ENCODE results near the gene NOG.

The NOG gene

DNA sequence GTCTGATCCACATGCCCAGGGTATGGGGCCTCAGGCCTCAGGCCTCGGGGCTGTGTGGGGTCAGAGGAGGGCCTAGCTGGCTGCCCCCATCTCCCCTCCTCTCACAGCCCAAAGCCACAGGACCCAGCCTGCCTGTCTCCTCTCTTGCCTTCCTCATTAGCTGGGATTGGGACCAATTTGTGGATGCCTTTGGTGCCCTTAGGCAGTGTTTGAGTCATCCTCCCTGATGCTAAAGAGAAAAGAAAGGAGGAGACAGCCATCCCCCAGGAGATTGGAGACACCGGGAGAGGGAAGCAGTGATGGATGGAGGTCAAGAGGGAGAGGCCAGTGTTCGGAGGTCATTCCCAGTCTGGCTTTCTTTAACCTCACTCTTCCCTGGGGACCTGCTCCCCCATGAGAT lies 23.3 kb upstream of the NOG start:
- TF ChIP-seq, protein P1, sequence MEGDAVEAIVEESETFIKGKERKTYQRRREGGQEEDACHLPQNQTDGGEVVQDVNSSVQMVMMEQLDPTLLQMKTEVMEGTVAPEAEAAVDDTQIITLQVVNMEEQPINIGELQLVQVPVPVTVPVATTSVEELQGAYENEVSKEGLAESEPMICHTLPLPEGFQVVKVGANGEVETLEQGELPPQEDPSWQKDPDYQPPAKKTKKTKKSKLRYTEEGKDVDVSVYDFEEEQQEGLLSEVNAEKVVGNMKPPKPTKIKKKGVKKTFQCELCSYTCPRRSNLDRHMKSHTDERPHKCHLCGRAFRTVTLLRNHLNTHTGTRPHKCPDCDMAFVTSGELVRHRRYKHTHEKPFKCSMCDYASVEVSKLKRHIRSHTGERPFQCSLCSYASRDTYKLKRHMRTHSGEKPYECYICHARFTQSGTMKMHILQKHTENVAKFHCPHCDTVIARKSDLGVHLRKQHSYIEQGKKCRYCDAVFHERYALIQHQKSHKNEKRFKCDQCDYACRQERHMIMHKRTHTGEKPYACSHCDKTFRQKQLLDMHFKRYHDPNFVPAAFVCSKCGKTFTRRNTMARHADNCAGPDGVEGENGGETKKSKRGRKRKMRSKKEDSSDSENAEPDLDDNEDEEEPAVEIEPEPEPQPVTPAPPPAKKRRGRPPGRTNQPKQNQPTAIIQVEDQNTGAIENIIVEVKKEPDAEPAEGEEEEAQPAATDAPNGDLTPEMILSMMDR (IDR thresholded peaks at IDR 0.05; ENCODE audit: borderline replicate concordance, insufficient read depth, low read depth, low read length), result no peak
- no peak overlapping the region for H3K4me3 ChIP-seq (ENCODE audit: low read depth, low read length)

DNA sequence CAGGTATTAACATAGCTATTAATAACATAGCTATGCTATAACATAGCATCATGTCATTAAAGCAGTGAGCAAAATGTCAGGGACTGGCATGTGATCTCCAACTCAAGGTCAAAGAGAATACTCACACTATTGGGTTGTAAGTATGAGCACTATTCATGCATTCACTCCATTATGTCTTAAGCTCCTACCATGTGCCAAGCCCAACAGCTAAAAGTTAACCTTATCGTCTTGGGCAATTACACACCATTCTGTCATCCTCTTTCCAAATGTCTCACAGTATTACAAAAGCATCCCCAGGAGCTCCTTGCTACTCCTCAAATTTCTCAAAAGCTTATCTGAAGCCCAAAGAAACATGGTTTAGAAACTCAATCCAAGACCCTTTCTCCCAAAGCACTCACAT lies 22.0 kb upstream of the NOG start:
- H3K4me3 ChIP-seq (ENCODE audit: low read depth, low read length), result no peak overlapping the region
- TF ChIP-seq, protein P1 (IDR thresholded peaks at IDR 0.05; ENCODE audit: borderline replicate concordance, insufficient read depth, low read depth, low read length), result no peak

DNA sequence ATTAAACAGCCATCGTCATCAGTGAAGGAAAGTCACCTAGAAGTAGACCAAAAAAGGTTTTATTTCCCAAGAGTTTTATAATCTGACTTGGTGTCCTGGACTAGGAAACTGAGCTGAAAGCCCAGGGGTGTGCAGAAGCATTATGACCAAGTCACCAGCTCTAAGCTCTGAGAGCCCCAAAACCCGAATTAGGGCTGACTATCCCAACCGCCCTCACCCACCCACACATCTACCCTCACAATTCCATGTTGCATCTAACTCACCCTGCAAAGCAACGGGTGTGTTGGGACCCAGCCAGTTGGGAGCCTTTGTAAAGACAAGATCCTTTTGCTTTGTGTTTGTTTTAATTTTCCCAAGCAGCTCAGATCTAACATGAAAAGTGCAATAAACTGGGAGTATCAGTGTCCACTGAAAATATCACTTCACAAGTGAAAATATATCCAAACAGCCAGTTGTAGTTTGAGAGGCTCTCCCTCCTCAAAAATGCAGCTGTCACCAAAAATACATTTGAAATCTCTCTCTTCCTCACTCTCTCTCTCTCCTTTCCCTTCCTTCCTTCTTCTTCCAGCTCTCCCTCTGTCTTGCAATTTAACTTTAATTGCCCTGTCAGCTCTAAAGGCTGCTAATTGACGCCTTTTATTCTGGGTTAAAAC lies 16.2 kb upstream of the NOG start:
- H3K4me3 ChIP-seq (ENCODE audit: low read depth, low read length), result no peak overlapping the region
- TF ChIP-seq, protein P1 (IDR thresholded peaks at IDR 0.05; ENCODE audit: borderline replicate concordance, insufficient read depth, low read depth, low read length), result no peak

DNA sequence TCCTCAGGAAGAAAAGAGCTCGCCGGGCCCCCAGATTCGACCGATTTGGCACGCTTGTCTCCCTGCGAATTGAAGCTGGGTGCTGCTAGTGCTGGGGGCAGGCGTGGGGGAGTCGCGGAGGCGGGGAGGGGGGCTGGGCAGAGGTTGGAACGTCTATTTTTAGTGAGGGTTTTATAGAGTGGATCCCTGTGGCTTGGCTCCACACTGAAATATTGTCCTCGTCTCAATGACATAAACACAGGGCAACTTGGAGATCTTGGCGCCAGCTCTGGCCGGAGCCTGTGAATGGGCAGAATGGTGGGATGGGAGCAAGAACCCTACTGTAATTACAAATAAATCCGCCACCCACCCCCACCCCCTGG lies 15.7 kb upstream of the NOG start:
- no peak overlapping the region for H3K4me3 ChIP-seq (ENCODE audit: low read depth, low read length)

DNA sequence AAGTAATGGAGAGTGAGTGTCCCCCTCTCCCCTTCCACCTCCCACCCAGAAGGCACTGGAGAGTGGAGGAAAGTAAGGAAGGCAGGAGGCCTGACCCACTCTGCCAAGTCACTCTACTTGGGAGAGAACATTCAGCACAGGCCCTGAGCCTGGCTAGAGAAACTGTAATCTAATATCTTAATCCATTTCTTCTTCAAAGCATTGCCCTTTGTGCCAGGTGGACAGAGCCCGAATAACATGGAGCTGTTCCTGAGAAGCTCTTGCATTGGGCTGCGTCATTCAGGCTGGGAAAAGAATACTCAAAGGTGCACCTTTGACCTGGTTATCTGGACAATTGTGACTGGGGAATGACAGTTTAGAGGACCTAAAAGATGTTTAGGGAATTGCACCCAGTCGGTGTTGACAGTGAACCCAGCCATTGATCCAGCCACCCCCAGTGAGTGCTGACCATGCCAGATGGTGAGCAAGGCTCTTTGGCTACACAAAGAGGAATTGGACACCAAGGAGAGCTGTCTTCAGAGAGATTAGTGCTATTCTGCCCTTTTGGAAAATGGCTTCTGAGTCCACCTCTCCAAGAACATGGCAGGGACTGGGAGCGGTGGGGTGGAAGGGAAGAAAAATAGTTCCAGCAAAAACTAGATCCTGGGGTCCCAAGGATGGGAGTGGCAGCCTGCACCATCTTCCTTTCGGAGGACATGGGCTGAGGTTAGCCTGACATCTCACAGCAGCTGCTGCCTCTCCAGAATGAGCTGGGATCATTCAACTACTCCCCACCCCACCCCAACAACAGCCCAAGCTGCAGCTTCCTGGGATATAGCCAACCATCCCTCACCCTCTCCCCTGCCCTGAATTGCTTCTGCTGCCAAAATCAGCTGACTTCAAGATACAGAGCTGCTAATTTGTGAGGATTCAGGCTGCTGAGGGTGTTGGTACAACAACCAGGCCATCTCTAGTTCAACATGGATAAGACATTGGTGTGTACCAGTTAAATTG lies 11.6 kb upstream of the NOG start:
- no peak overlapping the region for H3K4me3 ChIP-seq (ENCODE audit: low read depth, low read length)
- TF ChIP-seq, protein P1 (IDR thresholded peaks at IDR 0.05; ENCODE audit: borderline replicate concordance, insufficient read depth, low read depth, low read length), result no peak

More for the DNA sequence above, 15.7 kb upstream of the NOG start:
- TF ChIP-seq, protein P1 (IDR thresholded peaks at IDR 0.05; ENCODE audit: borderline replicate concordance, insufficient read depth, low read depth, low read length), result no peak

DNA sequence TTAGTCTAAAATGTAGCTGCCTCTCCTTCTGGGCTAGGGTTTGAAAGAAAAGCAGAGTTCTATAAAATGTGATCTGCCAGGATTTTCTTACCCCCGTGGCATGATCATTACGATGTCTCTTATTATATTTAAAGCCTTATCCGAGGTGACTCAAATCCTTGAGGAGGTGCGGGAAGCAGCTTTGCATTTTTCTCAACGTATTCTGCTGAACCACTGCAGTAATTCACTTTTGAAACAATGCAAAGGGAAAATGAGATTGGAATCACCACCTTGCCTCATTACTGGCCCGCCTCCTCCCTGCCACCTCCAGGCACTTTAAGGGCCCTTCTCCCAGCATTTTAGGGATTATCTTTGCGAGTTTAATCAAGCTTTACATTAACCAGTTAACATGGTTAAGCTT lies 9.7 kb upstream of the NOG start:
- TF ChIP-seq, protein P1 (IDR thresholded peaks at IDR 0.05; ENCODE audit: borderline replicate concordance, insufficient read depth, low read depth, low read length), result no peak
- no peak overlapping the region for H3K4me3 ChIP-seq (ENCODE audit: low read depth, low read length)

Measured in GM12875 (cell line).